GM19035 (cell line): ENCODE measurements around the gene PDE11A.

Source experiments
- ATAC-seq: cut with Tn5 transposase; IDR thresholded peaks from one replicate; pipeline ENCODE4 v1.9.1; 2021; ENCODE audit not compliant: unreplicated experiment

Gene PDE11A

GRCh38 chr2:177582000-177582399, 490.6 kb downstream of the PDE11A start:
- no peak for ATAC-seq

DNA sequence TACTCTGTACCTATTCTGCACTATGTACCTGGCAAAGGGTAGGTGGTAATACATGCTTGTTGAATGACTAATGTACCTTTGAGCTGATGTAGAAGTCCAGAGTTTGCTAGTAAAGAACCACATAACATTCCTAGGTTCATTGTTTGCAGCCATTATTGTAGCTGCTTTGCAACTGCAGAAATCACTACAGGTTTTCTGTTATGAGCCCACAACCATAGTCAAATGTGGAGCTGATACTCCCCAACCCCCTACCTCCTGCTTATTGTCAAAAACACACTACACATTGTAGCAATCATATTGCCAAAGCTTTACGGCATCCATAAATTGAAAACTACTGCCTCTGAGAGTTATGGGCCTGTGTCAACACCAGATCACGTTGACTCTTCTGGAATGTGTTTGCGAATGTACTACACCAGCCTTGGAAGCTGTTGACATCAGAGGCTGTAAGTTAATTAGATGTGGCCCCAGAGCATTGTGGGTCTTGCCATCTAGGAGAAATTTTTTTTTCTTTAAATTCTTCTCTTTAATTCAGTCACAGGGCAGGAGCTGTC, 493.0 kb downstream of the PDE11A start:
- ATAC-seq, result no peak

- no peak for ATAC-seq
Measured at GRCh38 chr2:177578454-177578853, 494.1 kb downstream of the PDE11A start.

DNA sequence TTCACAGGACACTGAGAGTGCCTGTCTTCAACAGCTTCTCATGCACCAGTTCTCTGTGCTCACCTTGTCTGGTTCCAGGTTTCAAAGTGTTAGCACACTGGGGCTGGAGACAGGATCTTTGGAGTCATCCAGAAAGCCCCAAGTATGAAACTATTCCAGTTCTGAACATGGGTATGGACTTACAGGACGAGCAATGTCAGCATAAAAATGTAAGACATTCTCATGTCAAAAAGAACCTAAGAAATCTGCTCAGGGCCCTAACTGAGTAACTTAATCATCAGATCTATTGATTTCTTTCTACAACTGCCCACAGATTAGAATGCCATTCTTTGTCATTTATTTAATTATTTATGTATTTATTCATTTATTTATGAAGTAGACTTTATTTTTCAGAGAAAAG, 495.5 kb downstream of the PDE11A start:
- ATAC-seq, result no peak

- ATAC-seq, result no peak
Measured at GRCh38 chr2:177575358-177575757, 497.2 kb downstream of the PDE11A start.

DNA sequence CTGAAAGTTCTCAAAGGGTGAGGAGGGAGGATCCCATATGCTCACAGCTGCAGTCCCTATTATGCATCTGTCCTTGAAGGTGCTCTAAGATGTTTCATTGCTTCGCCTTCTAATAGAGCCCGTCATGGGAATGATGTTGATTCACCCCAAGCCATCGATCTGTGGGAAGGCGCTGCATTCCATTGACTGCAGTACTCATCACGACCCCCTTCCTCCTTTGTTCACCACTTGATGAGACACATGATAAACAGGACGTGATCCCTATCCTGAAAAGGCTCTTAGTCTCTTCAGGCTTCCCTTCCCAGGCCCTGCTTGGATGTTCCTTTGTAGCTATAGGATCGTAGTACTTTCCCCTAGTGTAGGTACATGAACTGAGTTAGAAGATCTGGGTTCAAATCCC, 498.2 kb downstream of the PDE11A start:
- ATAC-seq, result no peak
